H1 (cell line): ENCODE measurements around the gene OR10AD1. TPM values are rescaled to one million over a fixed set of nuclear protein-coding genes. Genes with fewer than 3 reads are reported as not detected.

ENCODE experiments used
- CTCF ChIA-PET: fragments of 300-600 bp; sonication (Branson Sonifier 250); formaldehyde crosslinking; loops from one replicate; lab custom pipeline; 2021; ENCODE audit not compliant: partially characterized antibody; lab: Charles Lee
- POLR2A ChIA-PET: fragments of 300-600 bp; sonication (Branson Sonifier 250); formaldehyde crosslinking; loops from one replicate; lab custom pipeline; 2021; ENCODE audit warnings: inconsistent platforms; ENCODE audit not compliant: partially characterized antibody; lab: Charles Lee
- DNase-seq, 2 experiments: peaks; one replicate each; pipeline versions ENCODE4 v3.0.0 to v3.0.0-alpha.2; 2010 to 2022; ENCODE audit warnings: low spot score in 2 of 2, low read depth in 1 of 2, mixed read lengths in 1 of 2
- FAIRE-seq: peaks from 2 replicates; lab custom pipeline; 2011; peaks lifted over from hg19 to GRCh38; lab: Jason Lieb, UNC
- H2AFZ ChIP-seq: 2 replicates; pipeline ENCODE4 v1.8.1; 2012; ENCODE audit warnings: low read length, inconsistent platforms
- H2AK5ac ChIP-seq: 2 replicates; pipeline ENCODE4 v1.6.1; 2013; ENCODE audit warnings: low read depth, low read length
- H2BK120ac ChIP-seq: replicated peaks from 2 replicates; pipeline ENCODE3; 2013; ENCODE audit warnings: low read depth, low read length, inconsistent platforms
- H2BK12ac ChIP-seq: 2 replicates; pipeline ENCODE4 v1.6.1; 2013; ENCODE audit warnings: low read depth, low read length
- H2BK15ac ChIP-seq: 2 replicates; pipeline ENCODE4 v1.6.1; 2013; ENCODE audit warnings: low read length
- H2BK20ac ChIP-seq: 2 replicates; pipeline ENCODE4 v1.6.1; 2013; ENCODE audit warnings: low read length
- H2BK5ac ChIP-seq: 2 replicates; pipeline ENCODE4 v1.6.1; 2013; ENCODE audit warnings: low read depth, low read length
- H3K14ac ChIP-seq: 2 replicates; pipeline ENCODE4 v1.6.1; 2013; ENCODE audit warnings: inconsistent platforms; ENCODE audit not compliant: insufficient read length
- H3K18ac ChIP-seq: 2 replicates; pipeline ENCODE4 v1.6.1; 2013; ENCODE audit warnings: low read length; ENCODE audit errors: extremely low read depth
- H3K23ac ChIP-seq: 2 replicates; pipeline ENCODE4 v1.6.1; 2013; ENCODE audit warnings: inconsistent platforms; ENCODE audit not compliant: insufficient read length
- H3K23me2 ChIP-seq: 2 replicates; pipeline ENCODE4 v1.6.1; 2013; ENCODE audit warnings: low read depth, low read length
- H3K27ac ChIP-seq: 2 replicates; pipeline ENCODE4 v1.6.1; 2011; ENCODE audit warnings: low read depth, low read length, inconsistent platforms
- H3K27me3 ChIP-seq, 4 experiments: replicated peaks in 1 of 4; 1 replicate in 1 of 4; 2 replicates in 3 of 4; pipeline versions ENCODE4 v1.6.1 to v1.8.1; 2011 to 2013; ENCODE audit warnings: low read length in 3 of 4, mild to moderate bottlenecking in 3 of 4, inconsistent platforms in 2 of 4, mixed read lengths in 2 of 4, moderate library complexity in 1 of 4; ENCODE audit not compliant: control insufficient read depth in 3 of 4, insufficient read depth in 3 of 4; ENCODE audit errors: extremely low read depth in 1 of 4
- H3K36me3 ChIP-seq, 4 experiments: 2 replicates each; pipeline versions ENCODE4 v1.6.1 to v1.8.1; 2011 to 2013; ENCODE audit warnings: mild to moderate bottlenecking in 4 of 4, low read length in 3 of 4, moderate library complexity in 2 of 4, control low read depth in 1 of 4, inconsistent platforms in 1 of 4; ENCODE audit not compliant: insufficient read depth in 4 of 4, control insufficient read depth in 2 of 4
- H3K4ac ChIP-seq: replicated peaks from 2 replicates; pipeline ENCODE3; 2013; ENCODE audit warnings: low read length, low read depth, mixed read lengths, inconsistent platforms; ENCODE audit not compliant: insufficient read length
- H3K4me1 ChIP-seq, 4 experiments: replicated peaks in 1 of 4; 1 replicate in 1 of 4; 2 replicates in 3 of 4; pipeline versions ENCODE4 v1.6.1 to v1.8.1; 2011 to 2013; ENCODE audit warnings: low read length in 3 of 4, inconsistent platforms in 2 of 4, mixed read lengths in 1 of 4; ENCODE audit not compliant: insufficient read depth in 4 of 4, control insufficient read depth in 3 of 4
- H3K4me2 ChIP-seq, 2 experiments: 2 replicates each; pipeline versions ENCODE4 v1.6.1 to v1.8.1; 2011 to 2013; ENCODE audit warnings: low read depth in 2 of 2, low read length in 2 of 2, control low read depth in 1 of 2, inconsistent platforms in 1 of 2, mild to moderate bottlenecking in 1 of 2; ENCODE audit not compliant: insufficient read depth in 1 of 2
- H3K4me3 ChIP-seq, 4 experiments: fragments of 200-600, 300-600 bp in 1 of 4; sonication (generic), shearing (Covaris generic), sonication (Bioruptor Twin) in 1 of 4; 2 replicates each; pipeline versions ENCODE4 v1.5.1 to v1.8.1; 2011 to 2016; ENCODE audit warnings: low read length in 4 of 4, low read depth in 3 of 4, control low read depth in 2 of 4, inconsistent platforms in 2 of 4, mild to moderate bottlenecking in 2 of 4, mixed read lengths in 1 of 4, moderate library complexity in 1 of 4; ENCODE audit not compliant: insufficient read depth in 2 of 4; ENCODE audit errors: extremely low read depth in 1 of 4
- H3K56ac ChIP-seq: replicated peaks from 2 replicates; pipeline ENCODE3; 2013; ENCODE audit warnings: low read depth, mild to moderate bottlenecking, mixed read lengths, low read length, inconsistent platforms; ENCODE audit not compliant: insufficient read length
- H3K79me1 ChIP-seq: 2 replicates; pipeline ENCODE4 v1.6.1; 2013; ENCODE audit warnings: low read depth, low read length, control low read depth
- H3K79me2 ChIP-seq, 2 experiments: 2 replicates each; pipeline versions ENCODE4 v1.6.1 to v1.8.1; 2012 to 2013; ENCODE audit warnings: low read length in 2 of 2, mild to moderate bottlenecking in 2 of 2, inconsistent platforms in 1 of 2; ENCODE audit not compliant: insufficient read depth in 2 of 2, control insufficient read depth in 1 of 2
- H3K9ac ChIP-seq, 4 experiments: replicated peaks in 1 of 4; 1 replicate in 1 of 4; 2 replicates in 3 of 4; pipeline versions ENCODE4 v1.6.1 to v1.8.1; 2011 to 2013; ENCODE audit warnings: low read depth in 3 of 4, low read length in 3 of 4, control low read depth in 2 of 4, mild to moderate bottlenecking in 2 of 4, moderate library complexity in 2 of 4, inconsistent platforms in 1 of 4; ENCODE audit errors: extremely low read depth in 1 of 4
- H3K9me3 ChIP-seq, 2 experiments: 2 replicates each; pipeline versions ENCODE4 v1.6.1 to v1.8.1; 2012 to 2013; ENCODE audit warnings: mild to moderate bottlenecking in 2 of 2, moderate library complexity in 2 of 2, control low read depth in 1 of 2, inconsistent platforms in 1 of 2, low read depth in 1 of 2, low read length in 1 of 2, mixed read lengths in 1 of 2; ENCODE audit not compliant: insufficient read depth in 2 of 2
- H4K20me1 ChIP-seq, 2 experiments: replicated peaks in 1 of 2; 2 replicates each; pipeline versions ENCODE3 to v1.8.1; 2011 to 2013; ENCODE audit warnings: inconsistent platforms in 2 of 2, low read length in 2 of 2, mild to moderate bottlenecking in 1 of 2; ENCODE audit not compliant: insufficient read depth in 2 of 2, control insufficient read depth in 1 of 2
- H4K5ac ChIP-seq: 2 replicates; pipeline ENCODE4 v1.6.1; 2013; ENCODE audit warnings: low read length, low read depth, mixed read lengths, inconsistent platforms; ENCODE audit not compliant: insufficient read length
- H4K8ac ChIP-seq: 2 replicates; pipeline ENCODE4 v1.8.0; 2013; ENCODE audit warnings: mild to moderate bottlenecking, moderate library complexity, low read length, inconsistent platforms; ENCODE audit not compliant: insufficient read depth; ENCODE audit errors: extremely low read depth
- H4K91ac ChIP-seq: replicated peaks from 2 replicates; pipeline ENCODE3; 2013; ENCODE audit warnings: low read length, mixed read lengths, inconsistent platforms; ENCODE audit not compliant: insufficient read length
- EGR1 ChIP-seq: IDR thresholded peaks from 2 replicates; pipeline ENCODE4 v1.6.1; 2011; ENCODE audit warnings: low read depth, low read length, borderline replicate concordance
- GABPA ChIP-seq: IDR thresholded peaks from 2 replicates; pipeline ENCODE4 v1.6.1; 2011; ENCODE audit warnings: mild to moderate bottlenecking, low read length, moderate library complexity, borderline replicate concordance; ENCODE audit not compliant: insufficient read depth
- POU5F1 ChIP-seq: IDR thresholded peaks from 2 replicates; pipeline ENCODE4 v1.6.1; 2011; ENCODE audit warnings: low read depth, mild to moderate bottlenecking, low read length, moderate library complexity
- RNF2 ChIP-seq: fragments of 200-900, 300-1000 bp; sonication (generic); IDR thresholded peaks from 2 replicates; pipeline ENCODE4 v1.7.1; 2016; ENCODE audit warnings: borderline replicate concordance, low read depth, mild to moderate bottlenecking, antibody characterized with exemption, low read length; ENCODE audit not compliant: poor library complexity, severe bottlenecking; ENCODE audit errors: missing control alignments
- SRF ChIP-seq: IDR thresholded peaks from 2 replicates; pipeline ENCODE4 v1.6.1; 2011; ENCODE audit warnings: mild to moderate bottlenecking, low read depth, low read length, moderate library complexity
- whole genome bisulfite sequencing, 2 experiments: shearing (Covaris generic) in 1 of 2; methylation state at CpG; one replicate each; pipeline versions ENCODE4 v1.1.6 to v1.1.7; 2013 to 2015; ENCODE audit warnings: low lambda C conversion rate in 2 of 2, mixed read lengths in 2 of 2, inconsistent platforms in 1 of 2, low coverage in 1 of 2, missing lambda C conversion rate in 1 of 2; ENCODE audit not compliant: insufficient replicate concordance in 2 of 2, insufficient coverage in 1 of 2, insufficient read length in 1 of 2; ENCODE audit errors: extremely low coverage in 1 of 2, missing lambda C conversion rate in 1 of 2; 5-methylcytosine and 5-hydroxymethylcytosine counted together
- polyA plus RNA-seq, 7 experiments: library from polyadenylated mRNA; depleted of rRNA in 3 of 7; stranded (reverse) in 5 of 7; unstranded in 2 of 7; fragments of >200 nt in 5 of 7; fragments of 200-250 nt in 2 of 7; gene quantifications; 1 replicate in 5 of 7; 2 replicates in 1 of 7; 4 replicates in 1 of 7; pipeline versions ENCODE4 v1.2.1 to v1.2.3, GENCODE V29; 2011 to 2013; ENCODE audit warnings: missing spikeins in 2 of 7, mixed read lengths in 2 of 7
- total RNA-seq: library from RNA; stranded (reverse); fragmentation: NEBNext Ultra II Directional; extraction: Animal tissue kit (Norgen Biotek cat#: 25700); gene quantifications from 2 replicates; pipeline ENCODE4 v1.2.1, GENCODE V29; 2021
- TF ChIP-seq, protein P1 (sequence below), 3 experiments: IDR thresholded peaks; 1 replicate in 2 of 3; 2 replicates in 1 of 3; pipeline versions ENCODE4 v1.5.1 to v1.6.1; 2011; ENCODE audit warnings: low read length in 3 of 3, mild to moderate bottlenecking in 3 of 3, inconsistent platforms in 2 of 3, low read depth in 1 of 3, moderate library complexity in 1 of 3; ENCODE audit not compliant: insufficient read depth in 1 of 3; ENCODE audit errors: control extremely low read depth in 1 of 3

The OR10AD1 gene
- total and polyA plus RNA-seq, 2 of the 8 experiments (the other 6 are each of a cell fraction or from before 2014, with no cell fraction given) = not detected

DNA sequence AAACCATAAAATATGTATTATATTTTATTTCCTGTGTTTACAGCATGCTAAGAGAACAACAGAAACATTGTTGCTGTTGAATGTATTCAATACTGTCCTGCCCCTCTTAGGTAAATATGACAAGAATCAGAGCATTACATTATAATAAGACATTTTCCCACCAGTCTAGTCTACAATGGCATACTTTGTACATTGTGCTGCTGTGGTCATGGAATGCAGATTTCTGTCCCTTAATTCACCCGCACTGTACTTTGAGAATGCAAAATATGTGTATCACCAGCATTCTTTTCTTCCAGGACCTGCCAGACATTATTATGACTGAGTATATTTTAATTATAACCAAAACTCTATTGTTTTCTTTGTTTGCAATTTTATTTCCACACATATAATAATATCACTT, 16.5 kb upstream of the OR10AD1 start:
- no peak overlapping the region for H3K4me3 ChIP-seq
- H3K79me2 ChIP-seq = no peaks in the 10 kb centered on the region
- H4K20me1 ChIP-seq = no peaks in the 10 kb centered on the region
- H3K23me2 ChIP-seq = no peaks in the 10 kb centered on the region
- no peak overlapping the region for H2AK5ac ChIP-seq
- no peak for TF ChIP-seq POU5F1
- TF ChIP-seq, protein P1, sequence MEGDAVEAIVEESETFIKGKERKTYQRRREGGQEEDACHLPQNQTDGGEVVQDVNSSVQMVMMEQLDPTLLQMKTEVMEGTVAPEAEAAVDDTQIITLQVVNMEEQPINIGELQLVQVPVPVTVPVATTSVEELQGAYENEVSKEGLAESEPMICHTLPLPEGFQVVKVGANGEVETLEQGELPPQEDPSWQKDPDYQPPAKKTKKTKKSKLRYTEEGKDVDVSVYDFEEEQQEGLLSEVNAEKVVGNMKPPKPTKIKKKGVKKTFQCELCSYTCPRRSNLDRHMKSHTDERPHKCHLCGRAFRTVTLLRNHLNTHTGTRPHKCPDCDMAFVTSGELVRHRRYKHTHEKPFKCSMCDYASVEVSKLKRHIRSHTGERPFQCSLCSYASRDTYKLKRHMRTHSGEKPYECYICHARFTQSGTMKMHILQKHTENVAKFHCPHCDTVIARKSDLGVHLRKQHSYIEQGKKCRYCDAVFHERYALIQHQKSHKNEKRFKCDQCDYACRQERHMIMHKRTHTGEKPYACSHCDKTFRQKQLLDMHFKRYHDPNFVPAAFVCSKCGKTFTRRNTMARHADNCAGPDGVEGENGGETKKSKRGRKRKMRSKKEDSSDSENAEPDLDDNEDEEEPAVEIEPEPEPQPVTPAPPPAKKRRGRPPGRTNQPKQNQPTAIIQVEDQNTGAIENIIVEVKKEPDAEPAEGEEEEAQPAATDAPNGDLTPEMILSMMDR (IDR thresholded peaks at IDR 0.05; ENCODE audit: control extremely low read depth in 1 of 3, insufficient read depth in 1 of 3, low read depth in 1 of 3, low read length in 3 of 3) = no peak
- TF ChIP-seq GABPA = no peak
- TF ChIP-seq SRF = no peak
- TF ChIP-seq EGR1 = no peak
- TF ChIP-seq RNF2 = no peak
- TF ChIP-seq, all 59 proteins: peak for 0
- Histone ChIP-seq H2BK12ac (no peak overlapping the region), H2BK120ac (no peak overlapping the region), H3K4me1 (no peaks in the 10 kb centered on the region), H4K5ac (no peak overlapping the region), H2AFZ (no peak overlapping the region), H3K56ac (no peak overlapping the region), H3K4ac (no peak overlapping the region), H3K18ac (no peak overlapping the region), H3K27ac (no peak overlapping the region), H3K4me2 (no peak overlapping the region), H3K23ac (no peak overlapping the region), H3K14ac (no peak overlapping the region), H3K9ac (no peak overlapping the region), H3K36me3 (no peaks in the 10 kb centered on the region), H3K9me3 (peaks cover 3% of the 10 kb centered on the region in 2 experiments; a peak in 1 of 4 replicates), H4K91ac (no peak overlapping the region), H4K8ac (no peak overlapping the region), H2BK20ac (no peak overlapping the region), H2BK5ac (no peak overlapping the region), H3K27me3 (no peaks in the 10 kb centered on the region; a peak in 1 of 7 replicates), H2BK15ac (no peak overlapping the region), H3K79me1 (no peaks in the 10 kb centered on the region)
- no peak for DNase-seq
- WGBS, 2 experiments = 93% methylated on average over 1 of the region's 1 CpG; no CpG with 5 or more reads in 1 of the 2 experiments
- FAIRE-seq = no peak
- ChIA-PET CTCF (no interaction called here), POLR2A (no interaction called here)
